K562 (cell line): ENCODE data around the gene MEI4. TPM values are rescaled to one million over a fixed set of nuclear protein-coding genes. Genes with fewer than 3 reads are reported as not detected.
A peak's percentile ranks its signal among the peaks of the same experiment; 100 is the strongest.
"Not testable (repeated sequence)": the region's sequence is repeated elsewhere in the genome, so short reads cannot be mapped to it uniquely, and the experiment has no call there.

ENCODE experiments used
- ATAC-seq: fragments of 200-7000 bp; cut with Tn5 transposase; 3 replicates; pipeline ENCODE4 v1.9.1; 2020; ENCODE audit warnings: moderate library complexity
- BruUV-seq: library from RNA; stranded (reverse); fragments of 400-500 nt; replicated peaks from 2 replicates; lab custom pipeline; 2021; lab: Mats Ljungman, UMichigan
- CTCF ChIA-PET: fragments of 300-600 bp; formaldehyde crosslinking; extraction: SDS; loops from one replicate; lab custom pipeline; 2021; ENCODE audit warnings: low intra/inter-chr PET ratio; lab: Yijun Ruan, JAX
- POLR2A ChIA-PET: fragments of 300-600, 350-650 bp; sonication (Branson Sonifier 250); formaldehyde crosslinking; extraction: SDS; loops from one replicate; lab custom pipeline; 2021; ENCODE audit warnings: antibody characterized with exemption, inconsistent platforms; lab: Yijun Ruan, JAX
- DNase-seq, 4 experiments: peaks; one replicate each; pipeline versions ENCODE4 v3.0.0 to v3.0.0-alpha.2; 2011 to 2018; ENCODE audit warnings: low spot score in 3 of 4, mixed read lengths in 3 of 4; ENCODE audit errors: extremely low read depth in 1 of 4
- FAIRE-seq: peaks from 2 replicates; lab custom pipeline; 2011; peaks lifted over from hg19 to GRCh38; lab: Jason Lieb, UNC
- H2AFZ ChIP-seq: 2 replicates; pipeline ENCODE4 v1.6.0; 2011; ENCODE audit warnings: low read depth, low read length, control low read depth, inconsistent platforms
- H3K27ac ChIP-seq: fragments of 200-600 bp; 3 replicates; pipeline ENCODE4 v1.8.0; 2011; ENCODE audit warnings: low read depth, mild to moderate bottlenecking, control low read depth, inconsistent platforms, low read length, moderate library complexity, mixed read lengths; ENCODE audit errors: extremely low read depth
- H3K27me3 ChIP-seq, 2 experiments: fragments of 300-600 bp in 1 of 2; 2 replicates in 1 of 2; 3 replicates in 1 of 2; pipeline versions ENCODE4 v1.6.0 to v1.8.0; 2011; ENCODE audit warnings: inconsistent platforms in 2 of 2, low read length in 2 of 2, mild to moderate bottlenecking in 1 of 2, mixed read lengths in 1 of 2, moderate library complexity in 1 of 2; ENCODE audit not compliant: control insufficient read depth in 2 of 2, insufficient read depth in 2 of 2
- H3K36me3 ChIP-seq: fragments of 300-600 bp; 3 replicates; pipeline ENCODE4 v1.8.0; 2011; ENCODE audit warnings: mild to moderate bottlenecking, low read length, inconsistent platforms; ENCODE audit not compliant: control insufficient read depth, insufficient read depth
- H3K4me1 ChIP-seq, 2 experiments: fragments of 200-600 bp in 1 of 2; replicated peaks in 1 of 2; 2 replicates in 1 of 2; 3 replicates in 1 of 2; pipeline versions ENCODE4 v1.5.1 to v1.8.0; 2011; ENCODE audit warnings: inconsistent platforms in 2 of 2, low read length in 2 of 2, mild to moderate bottlenecking in 1 of 2, mixed read lengths in 1 of 2, moderate library complexity in 1 of 2; ENCODE audit not compliant: control insufficient read depth in 2 of 2, insufficient read depth in 2 of 2
- H3K4me2 ChIP-seq: 2 replicates; pipeline ENCODE4 v1.6.1; 2011; ENCODE audit warnings: low read length, control low read depth, inconsistent platforms, mixed read lengths; ENCODE audit not compliant: insufficient read depth
- H3K4me3 ChIP-seq: fragments of 200-600 bp; sonication (generic), shearing (Covaris generic); 2 replicates; pipeline ENCODE4 v1.5.1; 2016; ENCODE audit warnings: control low read depth, inconsistent platforms
- H3K79me2 ChIP-seq: fragments of 200-600 bp; 3 replicates; pipeline ENCODE4 v1.8.0; 2011; ENCODE audit warnings: low read length, inconsistent platforms; ENCODE audit not compliant: control insufficient read depth, insufficient read depth
- H3K9ac ChIP-seq, 2 experiments: 2 replicates each; pipeline versions ENCODE4 v1.6.0 to v1.6.1; 2011; ENCODE audit warnings: low read depth in 2 of 2, low read length in 2 of 2, control low read depth in 1 of 2, inconsistent platforms in 1 of 2, mild to moderate bottlenecking in 1 of 2, mixed read lengths in 1 of 2; ENCODE audit not compliant: insufficient read depth in 1 of 2
- H3K9me1 ChIP-seq: one replicate; pipeline ENCODE4 v1.6.0; 2011; ENCODE audit warnings: inconsistent platforms, mild to moderate bottlenecking, low read length, moderate library complexity; ENCODE audit not compliant: control insufficient read depth, insufficient read depth
- H3K9me3 ChIP-seq: replicated peaks from 2 replicates; pipeline ENCODE4 v1.5.1; 2011; ENCODE audit warnings: low read depth, low read length, inconsistent platforms; ENCODE audit not compliant: control insufficient read depth, insufficient read depth
- H4K20me1 ChIP-seq: replicated peaks from 2 replicates; pipeline ENCODE4 v1.6.1; 2011; ENCODE audit warnings: low read length, inconsistent platforms, mixed read lengths; ENCODE audit not compliant: control insufficient read depth, insufficient read depth
- CTCF ChIP-seq, 3 experiments: IDR thresholded peaks in 2 of 3; conservative IDR thresholded peaks in 1 of 3; 2 replicates each; pipeline ENCODE4 v1.5.1; 2011 to 2012; ENCODE audit warnings: low read length in 3 of 3, mild to moderate bottlenecking in 3 of 3, control low read depth in 2 of 3, improper control_type of control experiment in 1 of 3, inconsistent platforms in 1 of 3, low read depth in 1 of 3, mixed read lengths in 1 of 3, moderate library complexity in 1 of 3; ENCODE audit not compliant: insufficient read depth in 2 of 3
- EHMT2 ChIP-seq: fragments of 450-650 bp; IDR thresholded peaks from 2 replicates; pipeline ENCODE4 v1.6.1; 2018; ENCODE audit warnings: antibody characterized with exemption
- FOXA3 ChIP-seq, 2 experiments: fragments of 450-650 bp in 1 of 2; sonication (generic) in 1 of 2; formaldehyde crosslinking; IDR thresholded peaks in 1 of 2; conservative IDR thresholded peaks in 1 of 2; 2 replicates each; pipeline versions ENCODE4 v1.4.0 to v1.8.0; 2020 to 2022; ENCODE audit warnings: mild to moderate bottlenecking in 2 of 2, missing genetic modification reagents in 1 of 2
- RAD21 ChIP-seq, 2 experiments: fragments of 250-450 bp in 1 of 2; fragments of 450-650 bp in 1 of 2; sonication (Bioruptor Pico) in 1 of 2; formaldehyde crosslinking in 1 of 2; IDR thresholded peaks in 1 of 2; conservative IDR thresholded peaks in 1 of 2; 2 replicates each; pipeline versions ENCODE4 v1.4.0 to v1.8.0; 2020 to 2022; ENCODE audit warnings: mild to moderate bottlenecking in 2 of 2, moderate library complexity in 1 of 2
- WGBS: fragments of 100-300 bp; shearing (Covaris generic); methylation state at CpG from one replicate; pipeline ENCODE4 v1.1.6; 2016; ENCODE audit warnings: low coverage, mixed read lengths; ENCODE audit not compliant: insufficient coverage; ENCODE audit errors: missing lambda C conversion rate; 5-methylcytosine and 5-hydroxymethylcytosine counted together
- in situ Hi-C: fragments of 300-500 bp; cut with MboI; formaldehyde crosslinking; loops from 4 replicates; pipeline ENCODE4 v1.15.0; 2018; ENCODE audit warnings: inconsistent platforms, mixed read lengths
- intact Hi-C: fragments of 100-400 bp; cut with micrococcal nuclease; formaldehyde crosslinking; loops from 2 replicates; pipeline ENCODE4 v1.14.2; 2022
- polyA plus RNA-seq, 8 experiments: library from polyadenylated mRNA; depleted of rRNA in 4 of 8; stranded (reverse) in 5 of 8; unstranded in 3 of 8; fragments of >200 nt; fragmentation: Nextera tagmentation in 2 of 8; fragmentation: Illumina TruSeq in 1 of 8; extraction: Ambion mirVana in 2 of 8; extraction: Trizol in 1 of 8; gene quantifications; 2 replicates each; pipeline versions ENCODE4 v1.2.1 to v1.2.3, GENCODE V29; 2011 to 2014; ENCODE audit warnings: inconsistent platforms in 1 of 8, missing spikeins in 1 of 8
- total RNA-seq, 7 experiments: library from RNA; depleted of rRNA in 6 of 7; stranded (reverse); fragments of >200 nt in 6 of 7; fragmentation: Illumina TruSeq in 2 of 7; extraction: Trizol in 2 of 7; gene quantifications; 2 replicates each; pipeline versions ENCODE4 v1.2.1 to v1.2.3, GENCODE V29; 2011 to 2021; ENCODE audit warnings: low replicate concordance in 1 of 7

Gene MEI4
- total and polyA plus RNA-seq, 9 of the 15 experiments (the other 6 are each of a cell fraction or from before 2014, with no cell fraction given) = not detected

GRCh38 chr6:77740380-77740779, 87.5 kb downstream of the MEI4 start:
- Histone ChIP-seq H3K4me3 (no peak overlapping the region), H3K9ac (no peak overlapping the region), H3K9me3 (no peaks in the 10 kb centered on the region), H3K27ac (no peak overlapping the region), H3K9me1 (no peaks in the 10 kb centered on the region), H3K4me2 (no peak overlapping the region), H4K20me1 (no peaks in the 10 kb centered on the region), H3K79me2 (no peaks in the 10 kb centered on the region), H2AFZ (no peak overlapping the region), H3K36me3 (no peaks in the 10 kb centered on the region), H3K27me3 (no peaks in the 10 kb centered on the region), H3K4me1 (no peaks in the 10 kb centered on the region)
- CTCF ChIA-PET = no interaction called here
- POLR2A ChIA-PET = no interaction called here
- TF ChIP-seq EHMT2 (no peak), CTCF (IDR thresholded peaks at IDR 0.05 in 2 of 3, conservative IDR thresholded peaks at IDR 0.05 in 1 of 3; ENCODE audit: insufficient read depth in 2 of 3, low read depth in 1 of 3, low read length in 3 of 3) (peak in 1 of 3 experiments; percentile 43; a peak in 2 of 6 replicates), RAD21 (CRISPR knock-in tag; conservative IDR thresholded peaks at IDR 0.05 in 1 of 2, IDR thresholded peaks at IDR 0.05 in 1 of 2) (peak; percentile 25 to 50; a peak in 2 of 4 replicates)
- no peak for FAIRE-seq
- ATAC-seq = no peak
- BruUV-seq = no TSS peak
- in situ Hi-C loops = no loop called here
- intact Hi-C loops = no loop called here
- 0% methylated on average over 1 of the region's 1 CpG for WGBS
- peak; percentile 7 to 16 (median 12) for DNase-seq

DNA sequence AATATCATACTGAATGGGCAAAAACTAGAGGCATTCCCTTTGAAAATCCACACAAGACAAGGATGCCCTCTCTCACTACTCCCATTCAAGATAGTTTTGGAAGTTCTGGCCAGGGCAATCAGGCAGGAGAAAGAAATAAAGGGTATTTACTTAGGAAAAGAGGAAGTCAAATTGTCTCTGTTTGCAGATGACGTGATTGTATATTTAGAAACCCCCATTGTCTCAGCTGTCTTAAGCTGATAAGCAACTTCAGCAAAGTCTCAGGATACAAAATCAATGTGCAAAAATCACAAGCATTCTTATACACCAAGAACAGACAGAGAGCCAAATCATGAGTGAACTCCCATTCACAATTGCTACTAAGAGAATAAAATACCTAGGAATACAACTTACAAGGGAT, 99.3 kb downstream of the MEI4 start:
- FAIRE-seq, H3K27ac ChIP-seq, H3K9me1 ChIP-seq, H3K79me2 ChIP-seq, H3K27me3 ChIP-seq, H3K36me3 ChIP-seq, H3K4me1 ChIP-seq, H4K20me1 ChIP-seq, ATAC-seq, in situ Hi-C loops, DNase-seq, H3K4me2 ChIP-seq, BruUV-seq, intact Hi-C loops, H3K4me3 ChIP-seq, H3K9me3 ChIP-seq, CTCF ChIA-PET, H3K9ac ChIP-seq, H2AFZ ChIP-seq, POLR2A ChIA-PET: not testable (repeated sequence)
- WGBS = 0% methylated on average over 1 of the region's 1 CpG
- TF ChIP-seq FOXA3 (CRISPR knock-in tag; conservative IDR thresholded peaks at IDR 0.05 in 1 of 2, IDR thresholded peaks at IDR 0.05 in 1 of 2) = peak in 1 of 2 experiments; percentile 46; a peak in 1 of 4 replicates
